Liver (tissue), 9 donors: ENCODE measurements around the gene LMTK2. TPM values are rescaled to one million over a fixed set of nuclear protein-coding genes. Genes with fewer than 3 reads are reported as not detected.

ENCODE experiments used
- DNase-seq: peaks from one replicate; pipeline ENCODE4 v3.0.0-alpha.2; 2017; ENCODE audit warnings: low spot score
- H3K27ac ChIP-seq, 2 donors: one replicate each; pipeline ENCODE4 v1.7.0; 2013; ENCODE audit warnings: inconsistent platforms in 2 of 2, low read length in 2 of 2, control low read depth in 1 of 2, low read depth in 1 of 2, mild to moderate bottlenecking in 1 of 2
- H3K27me3 ChIP-seq, 4 donors: one replicate each; pipeline versions ENCODE4 v1.6.1 to v1.7.0; 2013; ENCODE audit warnings: low read length in 3 of 4, inconsistent platforms in 1 of 4, mild to moderate bottlenecking in 1 of 4, moderate library complexity in 1 of 4; ENCODE audit not compliant: control insufficient read depth in 4 of 4, insufficient read depth in 4 of 4
- H3K36me3 ChIP-seq, 4 donors: one replicate each; pipeline versions ENCODE4 v1.6.1 to v1.7.0; 2013; ENCODE audit warnings: low read length in 3 of 4, mild to moderate bottlenecking in 3 of 4, low read depth in 1 of 4, moderate library complexity in 1 of 4; ENCODE audit not compliant: control insufficient read depth in 4 of 4, insufficient read depth in 3 of 4
- H3K4me1 ChIP-seq, 4 donors: one replicate each; pipeline versions ENCODE4 v1.6.1 to v1.7.0; 2013; ENCODE audit warnings: low read length in 3 of 4, mild to moderate bottlenecking in 3 of 4, moderate library complexity in 1 of 4; ENCODE audit not compliant: control insufficient read depth in 4 of 4, insufficient read depth in 4 of 4
- H3K4me3 ChIP-seq, 3 donors: one replicate each; pipeline versions ENCODE4 v1.6.1 to v1.7.0; 2013; ENCODE audit warnings: low read length in 3 of 3, control low read depth in 1 of 3, low read depth in 1 of 3, mild to moderate bottlenecking in 1 of 3
- H3K9ac ChIP-seq, 2 donors: one replicate each; pipeline ENCODE4 v1.7.0; 2013; ENCODE audit warnings: low read length in 2 of 2, mild to moderate bottlenecking in 2 of 2, moderate library complexity in 2 of 2, control low read depth in 1 of 2, low read depth in 1 of 2
- H3K9me3 ChIP-seq, 4 donors: one replicate each; pipeline versions ENCODE4 v1.6.1 to v1.7.0; 2013; ENCODE audit warnings: low read length in 3 of 4; ENCODE audit not compliant: control insufficient read depth in 4 of 4
- EGR1 ChIP-seq, 2 donors: IDR thresholded peaks; 2 replicates each; pipeline ENCODE4 v1.6.1; 2016 to 2018; ENCODE audit warnings: antibody characterized with exemption in 2 of 2, low read depth in 2 of 2
- FOXA1 ChIP-seq: IDR thresholded peaks from 2 replicates; pipeline ENCODE4 v1.6.1; 2016; ENCODE audit warnings: antibody characterized with exemption
- FOXA2 ChIP-seq: IDR thresholded peaks from 2 replicates; pipeline ENCODE4 v1.6.1; 2016; ENCODE audit warnings: antibody characterized with exemption
- GABPA ChIP-seq, 2 donors: IDR thresholded peaks in 1 of 2; conservative IDR thresholded peaks in 1 of 2; 2 replicates each; pipeline ENCODE4 v1.6.1; 2016; ENCODE audit warnings: antibody characterized with exemption in 2 of 2, mild to moderate bottlenecking in 1 of 2, moderate library complexity in 1 of 2
- HNF4A ChIP-seq, 2 donors: conservative IDR thresholded peaks; 2 replicates each; pipeline ENCODE4 v1.6.1; 2016; ENCODE audit warnings: antibody characterized with exemption in 2 of 2, mild to moderate bottlenecking in 2 of 2
- HNF4G ChIP-seq: IDR thresholded peaks from 2 replicates; pipeline ENCODE4 v1.6.1; 2016; ENCODE audit warnings: antibody characterized with exemption
- JUND ChIP-seq, 2 donors: IDR thresholded peaks; 2 replicates each; pipeline ENCODE4 v1.6.1; 2016; ENCODE audit warnings: antibody characterized with exemption in 2 of 2
- MAX ChIP-seq: IDR thresholded peaks from 2 replicates; pipeline ENCODE4 v1.6.1; 2016; ENCODE audit warnings: antibody characterized with exemption
- NR2F2 ChIP-seq: IDR thresholded peaks from 2 replicates; pipeline ENCODE4 v1.6.1; 2016; ENCODE audit warnings: antibody characterized with exemption
- RAD21 ChIP-seq, 2 donors: IDR thresholded peaks; 2 replicates each; pipeline ENCODE4 v1.6.1; 2016; ENCODE audit warnings: antibody characterized with exemption in 2 of 2, mild to moderate bottlenecking in 2 of 2
- REST ChIP-seq: IDR thresholded peaks from 2 replicates; pipeline ENCODE4 v1.6.1; 2016; ENCODE audit warnings: antibody characterized with exemption, mild to moderate bottlenecking
- RXRA ChIP-seq, 2 donors: IDR thresholded peaks; 2 replicates each; pipeline ENCODE4 v1.6.1; 2017 to 2018; ENCODE audit warnings: antibody characterized with exemption in 2 of 2, mild to moderate bottlenecking in 1 of 2
- SP1 ChIP-seq: IDR thresholded peaks from 2 replicates; pipeline ENCODE4 v1.6.1; 2018; ENCODE audit warnings: antibody characterized with exemption, mild to moderate bottlenecking
- TAF1 ChIP-seq: conservative IDR thresholded peaks from 2 replicates; pipeline ENCODE4 v1.6.1; 2016; ENCODE audit warnings: antibody characterized with exemption, mild to moderate bottlenecking
- YY1 ChIP-seq: IDR thresholded peaks from 2 replicates; pipeline ENCODE4 v1.6.1; 2016; ENCODE audit warnings: antibody characterized with exemption, mild to moderate bottlenecking
- WGBS: extraction: QIAGEN DNeasy Blood & Tissue Kit; methylation state at CpG from one replicate; pipeline ENCODE4 v1.1.7; 2013; 5-methylcytosine and 5-hydroxymethylcytosine counted together
- polyA plus RNA-seq, 2 donors: library from polyadenylated mRNA; stranded (reverse) in 1 of 2; unstranded in 1 of 2; fragments of 200-250 nt in 1 of 2; fragments of >200 nt in 1 of 2; fragmentation: Nextera tagmentation in 1 of 2; extraction: Ambion mirVana in 1 of 2; gene quantifications; one replicate each; pipeline versions ENCODE4 v1.2.1 to v1.2.3, GENCODE V29; 2013 to 2015
- total RNA-seq, 2 donors: library from RNA; depleted of rRNA; stranded (reverse); fragments of >200 nt; gene quantifications; one replicate each; pipeline ENCODE4 v1.2.3, GENCODE V29; 2014
- TF ChIP-seq, protein P1 (sequence below): IDR thresholded peaks from 2 replicates; pipeline ENCODE4 v1.6.1; 2016; ENCODE audit warnings: antibody characterized with exemption
- TF ChIP-seq, protein P2 (sequence below): IDR thresholded peaks from 2 replicates; pipeline ENCODE4 v1.6.1; 2016; ENCODE audit warnings: antibody characterized with exemption
- TF ChIP-seq, protein P3 (sequence below): fragments of 150-350 bp; IDR thresholded peaks from 2 replicates; pipeline ENCODE4 v1.5.1; 2017; ENCODE audit warnings: improper control_type of control experiment, low read depth, low read length; ENCODE audit not compliant: missing input control
- donor health status: healthy.
- donor health status: healthy.
- donor health status: healthy.
- donor health status: healthy.
- donor health status: healthy.

Gene LMTK2
- total and polyA plus RNA-seq, 4 donors = 3.1 to 14.3 (median 9.0) TPM

GRCh38 chr7:98090116-98090515 lies 16.5 kb upstream of the LMTK2 start:
- no peak overlapping the region for H3K9ac ChIP-seq
- H3K9me3 ChIP-seq = no peaks in the 10 kb centered on the region
- TF ChIP-seq MAX (no peak), FOXA2 (no peak), YY1 (no peak), GABPA (IDR thresholded peaks at IDR 0.05 in 1 of 2, conservative IDR thresholded peaks at IDR 0.05 in 1 of 2) (no peak), SP1 (no peak), HNF4A (conservative IDR thresholded peaks at IDR 0.05) (no peak), REST (no peak), FOXA1 (no peak), NR2F2 (no peak), EGR1 (IDR thresholded peaks at IDR 0.05; ENCODE audit: low read depth in 2 of 2) (no peak), RXRA (IDR thresholded peaks at IDR 0.05) (no peak), JUND (IDR thresholded peaks at IDR 0.05) (no peak), RAD21 (IDR thresholded peaks at IDR 0.05) (no peak), TAF1 (no peak), HNF4G (no peak)
- TF ChIP-seq, protein P1, sequence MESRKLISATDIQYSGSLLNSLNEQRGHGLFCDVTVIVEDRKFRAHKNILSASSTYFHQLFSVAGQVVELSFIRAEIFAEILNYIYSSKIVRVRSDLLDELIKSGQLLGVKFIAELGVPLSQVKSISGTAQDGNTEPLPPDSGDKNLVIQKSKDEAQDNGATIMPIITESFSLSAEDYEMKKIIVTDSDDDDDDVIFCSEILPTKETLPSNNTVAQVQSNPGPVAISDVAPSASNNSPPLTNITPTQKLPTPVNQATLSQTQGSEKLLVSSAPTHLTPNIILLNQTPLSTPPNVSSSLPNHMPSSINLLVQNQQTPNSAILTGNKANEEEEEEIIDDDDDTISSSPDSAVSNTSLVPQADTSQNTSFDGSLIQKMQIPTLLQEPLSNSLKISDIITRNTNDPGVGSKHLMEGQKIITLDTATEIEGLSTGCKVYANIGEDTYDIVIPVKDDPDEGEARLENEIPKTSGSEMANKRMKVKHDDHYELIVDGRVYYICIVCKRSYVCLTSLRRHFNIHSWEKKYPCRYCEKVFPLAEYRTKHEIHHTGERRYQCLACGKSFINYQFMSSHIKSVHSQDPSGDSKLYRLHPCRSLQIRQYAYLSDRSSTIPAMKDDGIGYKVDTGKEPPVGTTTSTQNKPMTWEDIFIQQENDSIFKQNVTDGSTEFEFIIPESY = no peak
- TF ChIP-seq, protein P2, sequence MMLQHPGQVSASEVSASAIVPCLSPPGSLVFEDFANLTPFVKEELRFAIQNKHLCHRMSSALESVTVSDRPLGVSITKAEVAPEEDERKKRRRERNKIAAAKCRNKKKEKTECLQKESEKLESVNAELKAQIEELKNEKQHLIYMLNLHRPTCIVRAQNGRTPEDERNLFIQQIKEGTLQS = no peak
- TF ChIP-seq, protein P3, sequence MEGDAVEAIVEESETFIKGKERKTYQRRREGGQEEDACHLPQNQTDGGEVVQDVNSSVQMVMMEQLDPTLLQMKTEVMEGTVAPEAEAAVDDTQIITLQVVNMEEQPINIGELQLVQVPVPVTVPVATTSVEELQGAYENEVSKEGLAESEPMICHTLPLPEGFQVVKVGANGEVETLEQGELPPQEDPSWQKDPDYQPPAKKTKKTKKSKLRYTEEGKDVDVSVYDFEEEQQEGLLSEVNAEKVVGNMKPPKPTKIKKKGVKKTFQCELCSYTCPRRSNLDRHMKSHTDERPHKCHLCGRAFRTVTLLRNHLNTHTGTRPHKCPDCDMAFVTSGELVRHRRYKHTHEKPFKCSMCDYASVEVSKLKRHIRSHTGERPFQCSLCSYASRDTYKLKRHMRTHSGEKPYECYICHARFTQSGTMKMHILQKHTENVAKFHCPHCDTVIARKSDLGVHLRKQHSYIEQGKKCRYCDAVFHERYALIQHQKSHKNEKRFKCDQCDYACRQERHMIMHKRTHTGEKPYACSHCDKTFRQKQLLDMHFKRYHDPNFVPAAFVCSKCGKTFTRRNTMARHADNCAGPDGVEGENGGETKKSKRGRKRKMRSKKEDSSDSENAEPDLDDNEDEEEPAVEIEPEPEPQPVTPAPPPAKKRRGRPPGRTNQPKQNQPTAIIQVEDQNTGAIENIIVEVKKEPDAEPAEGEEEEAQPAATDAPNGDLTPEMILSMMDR = no peak
- H3K36me3 ChIP-seq = no peaks in the 10 kb centered on the region
- no peaks in the 10 kb centered on the region for H3K27me3 ChIP-seq
- H3K27ac ChIP-seq = no peak overlapping the region
- no peak for DNase-seq
- WGBS = 69% methylated on average over 4 of the region's 4 CpGs
- no peaks in the 10 kb centered on the region for H3K4me1 ChIP-seq
- H3K4me3 ChIP-seq = no peak overlapping the region

- H3K27ac ChIP-seq = no peak overlapping the region
- no peak overlapping the region for H3K4me3 ChIP-seq
- 79% methylated on average over 2 of the region's 2 CpGs for WGBS
- H3K27me3 ChIP-seq = no peaks in the 10 kb centered on the region
- H3K9me3 ChIP-seq = peaks cover 0 to under 1% (median 0%) of the 10 kb centered on the region in 4 donors
- H3K36me3 ChIP-seq = no peaks in the 10 kb centered on the region
- H3K4me1 ChIP-seq = no peaks in the 10 kb centered on the region
- no peak overlapping the region for H3K9ac ChIP-seq
- DNase-seq = no peak
- TF ChIP-seq SP1 (no peak), YY1 (no peak), EGR1 (IDR thresholded peaks at IDR 0.05; ENCODE audit: low read depth in 2 of 2) (no peak), REST (no peak), FOXA2 (no peak), FOXA1 (no peak)
- TF ChIP-seq, protein P1 = no peak
These were observed 15.6 kb upstream of the LMTK2 start for GRCh38 chr7:98091061-98091460.
